NCI-H460 (cell line): ENCODE measurements around the gene RAB44. TPM values are rescaled to one million over a fixed set of nuclear protein-coding genes. Genes with fewer than 3 reads are reported as not detected.

Source experiments
- DNase-seq: peaks from one replicate; pipeline ENCODE4 v3.0.0-alpha.2; 2016; ENCODE audit warnings: low read depth; ENCODE audit errors: extremely low read depth
- total RNA-seq: library from RNA; depleted of rRNA; stranded (reverse); fragments of >200 nt; shearing (Covaris generic); gene quantifications from 2 replicates; pipeline ENCODE4 v1.2.3, GENCODE V29; 2014

Gene RAB44
- total RNA-seq, 1 experiment from 2014 or later, result not detected

DNA sequence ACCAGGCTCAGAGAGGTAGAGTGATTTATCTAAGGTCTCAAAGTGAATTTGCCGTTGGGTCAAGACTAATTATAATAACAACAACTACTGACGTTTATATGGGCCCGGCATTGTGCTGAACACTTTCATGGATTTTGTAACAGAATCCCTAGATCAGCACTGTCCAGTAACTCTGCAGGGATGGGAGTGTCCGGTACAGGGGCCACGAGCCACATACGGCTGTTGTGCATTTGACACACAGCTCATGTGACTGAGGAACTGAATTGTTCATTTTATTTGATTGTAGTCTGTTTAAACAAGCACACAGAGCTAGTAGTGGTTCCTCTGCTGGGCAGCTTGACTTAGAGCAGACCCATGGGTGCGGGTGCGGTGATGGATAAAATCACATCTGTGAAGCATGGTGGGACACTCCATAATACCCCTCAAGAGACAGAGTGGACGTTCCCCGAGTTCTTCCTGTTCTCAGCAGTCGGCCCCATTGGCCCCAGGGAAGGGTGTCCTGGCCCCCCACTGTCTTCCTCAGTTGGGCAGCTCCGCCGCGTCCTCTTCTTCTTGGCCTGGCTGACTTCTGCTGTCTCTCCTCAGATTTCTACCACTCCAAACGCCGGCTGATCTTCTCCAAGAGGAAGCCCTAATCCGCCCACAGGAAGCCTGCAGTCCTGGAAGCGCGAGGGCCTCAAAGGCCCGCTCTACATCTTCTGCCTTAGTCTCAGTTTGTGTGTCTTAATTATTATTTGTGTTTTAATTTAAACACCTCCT is 12.3 kb upstream of the RAB44 start:
- no peak for DNase-seq

DNA sequence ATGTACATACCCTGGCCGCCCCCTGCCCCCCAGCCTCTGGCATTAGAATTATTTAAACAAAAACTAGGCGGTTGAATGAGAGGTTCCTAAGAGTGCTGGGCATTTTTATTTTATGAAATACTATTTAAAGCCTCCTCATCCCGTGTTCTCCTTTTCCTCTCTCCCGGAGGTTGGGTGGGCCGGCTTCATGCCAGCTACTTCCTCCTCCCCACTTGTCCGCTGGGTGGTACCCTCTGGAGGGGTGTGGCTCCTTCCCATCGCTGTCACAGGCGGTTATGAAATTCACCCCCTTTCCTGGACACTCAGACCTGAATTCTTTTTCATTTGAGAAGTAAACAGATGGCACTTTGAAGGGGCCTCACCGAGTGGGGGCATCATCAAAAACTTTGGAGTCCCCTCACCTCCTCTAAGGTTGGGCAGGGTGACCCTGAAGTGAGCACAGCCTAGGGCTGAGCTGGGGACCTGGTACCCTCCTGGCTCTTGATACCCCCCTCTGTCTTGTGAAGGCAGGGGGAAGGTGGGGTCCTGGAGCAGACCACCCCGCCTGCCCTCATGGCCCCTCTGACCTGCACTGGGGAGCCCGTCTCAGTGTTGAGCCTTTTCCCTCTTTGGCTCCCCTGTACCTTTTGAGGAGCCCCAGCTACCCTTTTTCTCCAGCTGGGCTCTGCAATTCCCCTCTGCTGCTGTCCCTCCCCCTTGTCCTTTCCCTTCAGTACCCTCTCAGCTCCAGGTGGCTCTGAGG is 11.5 kb upstream of the RAB44 start:
- no peak for DNase-seq

DNA sequence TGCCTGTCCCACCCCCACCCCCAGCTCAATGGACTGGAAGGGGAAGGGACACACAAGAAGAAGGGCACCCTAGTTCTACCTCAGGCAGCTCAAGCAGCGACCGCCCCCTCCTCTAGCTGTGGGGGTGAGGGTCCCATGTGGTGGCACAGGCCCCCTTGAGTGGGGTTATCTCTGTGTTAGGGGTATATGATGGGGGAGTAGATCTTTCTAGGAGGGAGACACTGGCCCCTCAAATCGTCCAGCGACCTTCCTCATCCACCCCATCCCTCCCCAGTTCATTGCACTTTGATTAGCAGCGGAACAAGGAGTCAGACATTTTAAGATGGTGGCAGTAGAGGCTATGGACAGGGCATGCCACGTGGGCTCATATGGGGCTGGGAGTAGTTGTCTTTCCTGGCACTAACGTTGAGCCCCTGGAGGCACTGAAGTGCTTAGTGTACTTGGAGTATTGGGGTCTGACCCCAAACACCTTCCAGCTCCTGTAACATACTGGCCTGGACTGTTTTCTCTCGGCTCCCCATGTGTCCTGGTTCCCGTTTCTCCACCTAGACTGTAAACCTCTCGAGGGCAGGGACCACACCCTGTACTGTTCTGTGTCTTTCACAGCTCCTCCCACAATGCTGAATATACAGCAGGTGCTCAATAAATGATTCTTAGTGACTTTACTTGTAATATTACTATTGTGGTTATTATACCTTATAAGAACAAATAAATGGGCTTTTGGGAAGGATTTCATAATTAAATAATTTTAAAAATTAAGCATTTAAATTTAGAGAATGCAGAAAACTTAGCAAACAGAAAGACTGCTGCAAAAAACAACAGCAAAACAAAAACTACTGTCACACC is 10.7 kb upstream of the RAB44 start:
- DNase-seq, result no peak

DNA sequence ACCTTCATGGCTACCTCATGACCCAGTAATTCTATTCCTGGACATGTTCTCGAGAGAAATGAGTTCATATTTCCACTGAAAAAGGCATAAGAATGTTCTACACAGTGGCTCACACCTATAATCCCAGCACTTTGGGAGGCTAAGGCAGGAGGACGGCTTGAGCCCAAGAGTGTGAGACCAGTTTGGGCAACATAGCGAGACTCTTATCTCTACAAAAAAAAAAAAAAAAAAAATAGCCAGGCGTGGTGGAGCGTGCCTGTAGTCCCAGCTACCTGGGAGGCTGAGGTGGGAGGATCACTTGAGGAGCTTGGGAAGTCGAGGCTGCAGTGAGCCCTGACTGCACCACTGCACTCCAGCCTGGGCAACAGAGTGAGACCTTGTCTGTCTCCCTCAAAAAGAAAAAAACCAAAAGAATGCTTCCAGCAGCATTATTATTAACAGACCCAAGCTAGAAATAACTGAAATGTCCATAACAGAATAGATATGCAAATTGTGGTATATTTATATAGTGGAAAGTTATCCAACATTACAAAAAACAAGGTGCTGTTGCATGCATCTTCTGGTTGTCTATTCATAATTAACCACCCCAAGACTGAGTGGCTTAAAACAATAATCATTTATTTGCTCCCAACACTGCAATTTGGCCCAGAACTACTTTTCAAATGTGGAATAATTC is 9.4 kb upstream of the RAB44 start:
- DNase-seq, result no peak

DNA sequence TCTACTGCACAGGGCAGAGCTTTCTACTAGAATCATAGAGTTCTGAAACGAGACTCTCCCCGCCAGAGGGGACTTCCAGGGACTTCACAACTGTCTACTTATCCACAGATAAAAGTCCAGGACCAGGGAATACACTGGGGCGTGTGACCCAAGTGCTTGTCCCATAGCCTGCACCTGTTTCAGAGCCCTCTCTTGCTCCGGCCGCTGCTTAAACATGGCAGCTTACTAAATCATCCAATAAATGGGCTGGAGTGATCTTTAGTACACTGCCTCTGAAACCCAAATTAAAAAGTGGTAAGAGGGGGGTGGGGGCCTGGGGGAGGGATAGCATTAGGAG is 8.9 kb upstream of the RAB44 start:
- no peak for DNase-seq

DNA sequence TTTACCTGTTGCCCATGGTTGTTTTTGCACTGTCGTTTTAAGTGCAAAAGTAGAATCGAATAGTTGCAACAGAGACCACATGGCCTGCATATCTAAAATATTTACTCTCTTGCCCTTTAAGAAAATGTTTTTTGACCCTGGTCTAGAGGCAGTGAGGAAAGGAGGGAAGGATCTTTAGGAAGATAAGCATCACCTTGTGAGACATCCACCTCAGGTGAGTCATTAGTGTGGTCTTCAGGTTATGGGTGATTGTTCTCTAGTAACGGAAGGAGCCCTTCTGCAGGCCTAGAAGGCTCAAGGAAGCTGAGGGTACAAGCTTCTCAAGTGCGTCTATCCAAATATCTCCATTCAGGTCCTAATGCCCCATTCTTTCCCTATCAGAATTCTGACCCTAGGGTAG is 6.6 kb upstream of the RAB44 start:
- no peak for DNase-seq

DNA sequence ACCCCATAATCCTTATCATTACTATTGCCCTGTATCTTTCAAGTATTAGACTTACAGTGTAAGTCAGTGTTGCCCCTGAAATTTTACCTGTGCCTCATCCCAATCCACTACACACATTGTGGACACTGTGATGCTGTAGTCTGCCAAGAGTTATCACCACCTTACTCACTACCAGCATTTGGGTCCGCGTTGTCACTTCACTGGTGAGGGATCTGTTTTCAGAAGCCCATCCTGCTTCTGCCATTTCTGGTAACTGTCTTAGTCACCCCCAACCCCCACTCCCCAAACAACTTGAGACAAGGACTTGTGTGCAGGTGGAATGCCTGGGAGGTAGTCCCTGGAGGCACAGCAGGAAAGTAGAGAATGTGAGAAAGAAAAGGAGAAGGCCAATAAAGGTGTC is 6.0 kb upstream of the RAB44 start:
- DNase-seq, result no peak

DNA sequence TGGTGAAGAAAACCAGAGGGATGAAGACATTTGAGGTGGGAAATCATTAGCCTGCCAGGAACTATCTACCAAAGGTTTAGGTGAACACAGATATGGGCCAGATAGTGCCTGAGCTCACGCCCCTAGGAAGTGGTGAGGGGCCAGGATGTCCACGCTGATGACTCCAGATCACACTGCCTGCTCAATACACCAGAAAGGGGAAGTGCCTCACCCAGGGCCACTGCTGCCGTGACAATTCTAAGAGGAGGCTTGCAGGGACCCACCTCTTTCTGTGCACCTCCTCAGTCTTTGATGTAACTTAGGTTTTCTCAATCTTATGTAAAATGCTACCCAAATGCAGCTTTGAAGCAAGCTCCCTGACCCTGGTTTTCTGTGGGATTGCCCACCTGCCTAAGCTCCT is 5.4 kb upstream of the RAB44 start:
- no peak for DNase-seq

DNA sequence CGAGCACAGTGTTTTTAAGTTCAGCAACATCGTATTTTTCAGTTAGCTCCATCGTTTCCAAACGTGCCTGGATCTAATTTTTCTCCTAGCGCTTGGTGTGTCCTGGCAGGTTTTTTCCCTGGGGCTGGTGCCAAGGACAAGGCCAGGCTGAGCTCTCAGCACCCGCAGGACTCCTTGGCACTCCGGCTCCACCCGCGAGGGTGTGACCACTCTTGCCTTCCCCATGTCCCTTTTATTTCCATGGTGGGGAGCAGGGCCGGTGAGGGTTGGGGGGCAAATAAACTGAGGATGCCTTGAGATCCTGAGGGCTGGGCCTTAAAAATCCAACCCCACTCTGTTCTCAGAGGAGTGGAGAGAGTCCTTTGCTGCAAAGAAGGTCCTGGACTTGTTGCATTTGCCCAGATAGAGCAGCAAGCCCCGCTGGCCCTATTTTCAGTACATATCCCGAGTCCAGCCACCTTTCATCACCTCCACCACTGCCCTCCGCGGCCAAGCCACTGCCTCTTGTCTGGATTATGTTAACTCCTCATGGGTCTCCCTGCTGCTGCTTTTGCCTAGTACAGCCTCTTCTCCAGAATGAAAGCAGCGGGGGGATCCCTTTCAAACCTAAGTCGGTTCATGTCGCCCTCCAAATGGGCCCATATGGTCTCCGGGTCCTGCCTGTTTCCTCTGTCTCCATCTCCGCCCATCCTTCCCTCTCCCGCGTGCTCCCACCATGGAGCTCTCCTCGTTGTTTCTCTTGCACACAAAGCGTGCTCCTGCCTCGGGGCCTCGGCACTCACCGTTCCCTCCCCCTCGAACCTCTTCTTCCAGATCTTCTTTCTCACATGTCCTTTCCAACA is 4.5 kb upstream of the RAB44 start:
- DNase-seq, result no peak

DNA sequence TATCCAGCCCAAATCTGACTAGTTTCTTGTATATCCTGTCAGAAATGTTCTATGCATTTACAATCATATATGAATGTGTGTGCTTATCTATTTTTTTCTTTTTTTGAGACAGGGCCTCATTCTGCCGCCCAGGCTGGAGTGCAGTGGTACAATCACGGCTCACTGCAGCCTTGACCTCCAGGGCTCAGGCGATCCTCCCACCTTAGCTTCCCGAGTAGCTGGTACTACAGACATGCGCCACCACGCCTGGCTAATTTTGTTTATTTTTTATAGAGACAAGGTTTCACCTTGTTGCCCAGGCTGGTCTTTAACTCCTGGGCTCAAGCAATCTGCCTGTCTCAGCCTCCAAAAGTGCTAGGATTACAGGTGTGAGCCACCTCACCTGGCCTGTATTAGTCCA is 3.0 kb upstream of the RAB44 start:
- no peak for DNase-seq

DNA sequence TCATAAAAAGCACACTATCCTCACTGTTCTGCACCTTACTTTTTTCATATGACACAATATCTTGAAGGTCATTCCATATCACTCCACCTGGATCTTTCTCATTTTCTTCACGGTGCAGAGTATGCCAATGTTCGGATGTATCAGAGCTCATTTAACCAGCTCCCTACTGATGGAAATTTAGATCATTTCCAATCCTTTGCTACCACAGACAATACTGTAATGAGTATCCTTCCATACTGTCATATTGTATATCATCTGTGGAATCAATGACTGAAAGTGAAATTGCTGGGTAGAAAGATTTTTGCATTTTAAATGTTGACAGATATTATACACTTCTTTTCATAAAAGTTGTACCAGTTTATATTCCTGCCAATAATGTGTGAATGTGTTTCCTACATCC is 2.2 kb upstream of the RAB44 start:
- DNase-seq, result no peak

DNA sequence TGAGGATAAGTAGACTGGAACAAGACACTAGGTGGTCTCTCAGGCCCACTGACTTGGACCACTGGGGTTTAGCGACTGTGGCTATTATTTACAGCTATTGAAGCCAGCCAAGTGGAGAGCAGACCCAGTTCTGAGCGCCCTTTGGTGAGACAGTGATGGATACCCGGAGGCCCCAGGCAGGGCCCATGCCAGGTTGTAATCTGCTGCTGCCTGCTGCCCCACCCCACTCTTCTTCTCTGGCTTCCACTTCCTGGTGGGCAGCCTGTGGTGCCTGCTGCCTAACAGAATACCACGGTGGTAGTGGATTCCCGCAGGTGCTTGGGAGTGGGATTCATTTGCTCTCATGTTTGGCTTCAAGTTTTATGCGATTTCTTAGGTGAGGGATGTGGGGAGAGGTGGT is 570 bp downstream of the RAB44 start:
- no peak for DNase-seq

DNA sequence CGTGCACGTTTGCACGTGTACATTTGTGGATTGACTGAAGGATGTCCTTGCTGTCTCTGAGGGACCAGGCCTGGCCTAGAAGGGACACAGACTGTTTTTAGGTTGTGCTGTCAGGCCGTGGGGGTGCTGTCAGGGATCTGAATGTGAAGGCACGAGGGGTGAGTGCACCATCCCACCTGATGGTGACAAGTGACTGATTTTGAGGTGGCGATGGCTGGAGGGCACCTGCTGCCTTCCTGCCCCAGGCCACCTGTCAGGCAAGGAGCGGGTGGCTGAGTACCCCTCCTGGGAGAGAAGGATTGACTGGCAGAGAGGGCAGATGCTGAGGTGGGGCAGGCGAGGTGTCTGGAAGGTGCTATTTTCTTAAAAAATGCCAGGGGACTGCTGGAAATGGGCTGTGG is 1.2 kb downstream of the RAB44 start:
- no peak for DNase-seq

DNA sequence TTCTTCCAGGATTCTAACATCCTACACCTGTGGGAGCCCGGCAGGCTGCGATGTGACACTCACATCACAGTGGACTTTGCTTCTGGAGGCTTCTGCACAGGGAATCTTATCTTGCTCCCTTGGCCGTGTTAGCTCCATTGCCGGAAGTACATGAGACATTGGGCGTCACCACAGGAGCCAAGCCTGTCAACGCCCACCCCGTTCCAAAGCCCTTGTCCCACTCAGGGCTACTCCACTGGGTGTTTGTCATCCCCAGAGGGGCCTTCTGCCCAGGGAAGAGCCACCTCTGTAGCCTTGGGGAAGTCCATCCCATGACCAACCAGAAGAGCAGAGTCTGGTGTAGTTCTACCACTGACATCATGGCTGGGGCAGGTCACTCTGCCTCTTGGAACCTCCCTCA is 1.7 kb downstream of the RAB44 start:
- no peak for DNase-seq

DNA sequence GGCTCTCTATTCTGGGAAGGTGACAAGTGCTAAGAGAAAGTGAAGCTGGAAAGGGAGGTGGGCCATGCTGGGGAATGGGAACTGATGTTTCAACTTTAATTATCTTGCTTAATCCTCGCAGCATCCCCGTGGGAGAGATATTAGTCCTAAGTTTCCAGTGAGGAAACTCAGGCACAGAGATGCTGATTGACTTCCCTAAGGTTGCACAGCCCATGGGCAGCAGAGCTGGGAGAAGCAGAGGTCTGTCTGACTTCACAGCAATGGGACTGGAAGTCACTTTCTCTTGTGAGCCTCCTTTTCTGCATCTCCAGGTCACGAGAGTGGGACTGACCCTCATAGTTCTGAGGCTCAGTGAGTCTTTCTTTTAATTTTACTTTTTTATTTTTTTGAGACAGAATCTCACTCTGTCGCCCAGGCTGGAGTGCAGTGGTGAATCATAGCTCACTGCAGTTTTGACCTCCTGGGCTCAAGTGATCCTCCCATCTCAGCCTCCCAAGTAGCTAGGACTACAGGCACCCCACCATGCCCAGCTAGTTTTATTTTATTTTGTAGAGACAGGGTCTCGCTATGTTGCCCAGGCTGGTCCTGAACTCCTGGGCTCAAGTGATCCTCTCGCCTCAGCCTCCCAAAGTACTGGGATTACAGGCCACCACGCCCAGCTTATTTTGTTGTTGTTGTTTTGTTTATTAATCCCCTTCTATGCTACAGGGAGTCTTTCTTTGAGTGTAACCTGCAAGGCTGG is 2.6 kb downstream of the RAB44 start:
- DNase-seq, result no peak

DNA sequence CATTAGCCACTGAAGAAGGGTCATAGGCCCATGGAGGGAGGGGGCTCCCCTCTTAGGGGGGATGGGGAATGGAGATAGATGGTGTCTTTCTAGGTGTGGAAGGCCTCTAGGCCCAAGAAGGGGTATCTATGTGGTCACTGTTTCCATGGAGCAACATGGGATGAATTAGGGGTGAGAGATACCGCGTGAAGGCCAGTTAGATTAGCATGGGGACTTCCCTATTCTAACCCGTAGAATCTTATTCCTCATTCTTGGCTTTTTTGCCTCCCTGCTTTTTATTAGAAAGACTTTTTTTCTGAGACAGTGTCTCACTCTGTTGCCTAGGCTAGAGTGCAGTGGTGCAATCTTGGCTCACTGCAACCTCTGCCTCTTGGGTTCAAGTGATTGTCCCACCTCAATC is 3.2 kb downstream of the RAB44 start:
- no peak for DNase-seq

DNA sequence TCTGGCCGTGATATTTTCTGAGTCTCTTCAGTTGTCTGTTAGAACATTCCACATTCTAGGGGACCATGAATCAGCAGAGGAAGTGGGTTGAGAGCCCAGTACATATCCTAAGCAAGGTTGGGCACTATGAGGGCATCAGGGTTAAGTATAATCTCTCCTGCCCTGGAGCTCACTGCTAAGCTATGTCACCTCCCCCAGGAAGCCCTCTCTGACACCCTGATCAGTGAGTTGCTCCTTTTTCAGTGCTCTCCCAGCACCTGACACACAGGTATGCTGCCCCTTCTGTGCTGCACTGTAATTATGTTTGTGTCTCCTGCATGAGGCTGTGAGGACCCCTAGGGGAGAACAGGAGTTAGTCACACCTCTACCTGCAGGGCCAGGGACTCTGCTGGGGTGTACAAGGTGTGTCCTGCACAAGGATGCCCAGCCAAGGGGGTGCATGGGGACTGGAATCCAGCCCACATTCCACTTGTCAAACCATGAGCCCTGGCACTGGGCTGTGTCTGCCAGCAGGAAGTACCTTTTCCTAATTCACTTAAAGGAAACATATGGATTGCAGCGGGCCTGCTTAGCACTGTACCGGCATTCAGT is 3.9 kb downstream of the RAB44 start:
- DNase-seq, result no peak

DNA sequence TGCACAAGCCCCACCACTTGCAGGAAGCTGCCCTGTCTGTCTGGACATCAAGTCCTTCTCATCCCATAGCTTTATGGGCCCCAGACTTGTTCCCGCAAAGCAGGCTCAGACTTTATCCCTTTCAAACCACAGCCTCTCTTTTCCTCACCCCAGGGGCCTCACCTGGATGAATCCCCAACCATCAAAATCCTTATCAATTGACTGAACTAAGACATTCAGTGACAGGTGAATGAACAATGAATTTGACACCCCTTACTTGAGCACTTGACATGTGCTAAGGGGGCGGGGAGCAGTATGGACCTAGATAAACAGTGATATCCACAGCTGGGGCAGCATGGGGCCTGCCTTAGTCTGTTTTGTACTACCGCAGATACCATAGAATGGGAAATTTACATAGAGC is 5.0 kb downstream of the RAB44 start:
- no peak for DNase-seq

DNA sequence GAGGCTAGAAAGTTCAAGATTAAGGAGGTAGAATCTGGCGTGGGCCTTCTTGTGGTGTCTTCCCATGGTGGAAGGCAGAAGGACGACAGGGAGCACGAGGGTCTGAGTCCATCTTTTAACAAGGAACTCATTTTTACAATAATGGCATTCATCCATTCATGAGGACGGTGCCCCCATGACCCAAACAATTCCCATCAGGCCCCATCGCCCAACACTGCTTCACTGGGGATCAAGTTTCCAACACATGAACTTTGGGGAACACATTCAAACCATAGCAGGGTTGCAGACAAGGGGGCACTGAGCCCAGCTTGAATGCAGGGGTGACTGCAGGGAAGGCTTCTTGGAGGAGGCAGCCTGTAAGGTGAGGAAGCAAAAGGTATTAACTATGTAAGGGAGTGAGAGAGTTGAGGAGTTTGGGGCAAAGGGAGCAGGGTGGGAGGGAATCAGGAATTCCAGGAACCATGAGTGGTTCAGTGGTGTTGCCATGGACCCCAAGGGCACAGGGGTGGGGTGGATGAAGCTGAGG is 5.5 kb downstream of the RAB44 start:
- no peak for DNase-seq
